Activated CD8-positive, alpha-beta T cell treated with anti-CD3 and anti-CD28 coated beads for 36 hours (primary cell): ENCODE measurements around the gene KIRREL3. TPM values are rescaled to one million over a fixed set of nuclear protein-coding genes. Genes with fewer than 3 reads are reported as not detected.
A peak's percentile ranks its signal among the peaks of the same experiment; 100 is the strongest.

Source experiments
- ATAC-seq: fragments of 200-7000 bp; cut with Tn5 transposase; one replicate; pipeline ENCODE4 v1.10.0; 2021; ENCODE audit warnings: mild to moderate bottlenecking, moderate library complexity
- CTCF ChIA-PET: fragments of 350-600 bp; sonication (Branson Sonifier 250); formaldehyde crosslinking; loops from one replicate; lab custom pipeline; 2021; ENCODE audit warnings: antibody characterized with exemption; lab: Charles Lee
- POLR2A ChIA-PET: fragments of 350-600 bp; sonication (Branson Sonifier 250); formaldehyde crosslinking; loops from one replicate; lab custom pipeline; 2021; ENCODE audit warnings: antibody characterized with exemption; lab: Charles Lee
- DNase-seq: peaks from one replicate; pipeline ENCODE4 v3.0.0-alpha.2; 2020
- H3K27ac Mint-ChIP-seq: one replicate; pipeline ENCODE4 v1.8.0; 2021; ENCODE audit warnings: mild to moderate bottlenecking, mixed read lengths
- H3K27me3 Mint-ChIP-seq: one replicate; pipeline ENCODE4 v1.8.0; 2021; ENCODE audit warnings: mixed read lengths
- H3K36me3 Mint-ChIP-seq: one replicate; pipeline ENCODE4 v1.8.0; 2021; ENCODE audit warnings: low read depth, mixed read lengths
- H3K4me1 Mint-ChIP-seq: one replicate; pipeline ENCODE4 v1.8.0; 2021; ENCODE audit warnings: low read depth, mixed read lengths
- H3K4me3 Mint-ChIP-seq: one replicate; pipeline ENCODE4 v1.8.0; 2021; ENCODE audit warnings: mild to moderate bottlenecking, moderate library complexity, mixed read lengths
- H3K9me3 Mint-ChIP-seq: one replicate; pipeline ENCODE4 v1.8.0; 2021; ENCODE audit warnings: mixed read lengths
- intact Hi-C: fragments of 100-400 bp; cut with micrococcal nuclease; formaldehyde crosslinking; loops from one replicate; pipeline ENCODE4 v1.10.0; 2022
- total RNA-seq, 2 experiments: library from RNA; stranded (reverse); gene quantifications; one replicate each; pipeline ENCODE4 v1.2.3, GENCODE V29; 2021
- TF ChIP-seq, protein P1 (sequence below): fragments of 200-600 bp; IDR thresholded peaks from one replicate; pipeline ENCODE4 v1.8.0; 2022; ENCODE audit warnings: antibody characterized with exemption, mild to moderate bottlenecking

Gene KIRREL3
- total RNA-seq, 2 experiments from 2014 or later, result not detected

DNA sequence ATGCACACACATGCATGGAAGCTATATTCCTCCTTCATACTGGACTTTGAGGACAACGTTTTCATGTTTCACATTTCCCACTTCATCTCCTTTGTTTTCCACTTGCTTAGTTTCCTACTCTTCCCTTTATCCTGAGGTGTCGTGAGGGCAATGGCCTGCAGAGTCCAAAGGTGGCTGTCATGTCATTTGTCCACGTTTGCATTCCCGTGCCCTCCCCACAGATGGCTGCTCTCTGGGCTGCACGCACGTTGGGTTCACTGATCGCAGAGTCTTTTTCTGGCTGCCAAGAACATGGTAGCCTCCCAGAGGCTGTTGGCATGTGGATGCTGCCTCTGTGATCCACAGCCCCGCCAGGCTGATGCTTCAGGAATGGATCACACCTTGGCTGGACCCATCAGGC lies 389.1 kb downstream of the KIRREL3 start:
- H3K27ac Mint-ChIP-seq, result no peak overlapping the region
- peaks cover 9% of the 10 kb centered on the region for H3K27me3 Mint-ChIP-seq

DNA sequence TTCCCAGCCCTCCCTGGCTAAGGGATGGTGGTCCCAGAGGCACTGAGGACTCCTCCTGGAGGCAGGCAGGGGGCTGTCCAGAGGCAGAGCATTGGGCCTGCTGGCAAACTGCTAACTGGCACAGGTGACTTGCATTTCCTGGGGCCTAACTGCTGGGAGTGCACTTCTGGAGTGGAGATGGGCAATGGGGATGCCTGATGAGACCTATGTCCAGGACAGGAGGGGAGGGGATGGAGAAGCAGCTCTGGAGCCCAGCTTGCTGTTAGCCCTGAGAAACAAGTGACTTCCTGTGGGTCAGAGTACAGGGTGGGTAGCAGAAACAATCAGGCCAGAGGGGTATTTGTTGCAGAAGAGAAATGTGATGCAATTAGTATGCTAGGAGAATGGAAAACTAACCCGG lies 391.9 kb downstream of the KIRREL3 start:
- DNase-seq (no peak), ATAC-seq (no peak)
- TF ChIP-seq, protein P1, sequence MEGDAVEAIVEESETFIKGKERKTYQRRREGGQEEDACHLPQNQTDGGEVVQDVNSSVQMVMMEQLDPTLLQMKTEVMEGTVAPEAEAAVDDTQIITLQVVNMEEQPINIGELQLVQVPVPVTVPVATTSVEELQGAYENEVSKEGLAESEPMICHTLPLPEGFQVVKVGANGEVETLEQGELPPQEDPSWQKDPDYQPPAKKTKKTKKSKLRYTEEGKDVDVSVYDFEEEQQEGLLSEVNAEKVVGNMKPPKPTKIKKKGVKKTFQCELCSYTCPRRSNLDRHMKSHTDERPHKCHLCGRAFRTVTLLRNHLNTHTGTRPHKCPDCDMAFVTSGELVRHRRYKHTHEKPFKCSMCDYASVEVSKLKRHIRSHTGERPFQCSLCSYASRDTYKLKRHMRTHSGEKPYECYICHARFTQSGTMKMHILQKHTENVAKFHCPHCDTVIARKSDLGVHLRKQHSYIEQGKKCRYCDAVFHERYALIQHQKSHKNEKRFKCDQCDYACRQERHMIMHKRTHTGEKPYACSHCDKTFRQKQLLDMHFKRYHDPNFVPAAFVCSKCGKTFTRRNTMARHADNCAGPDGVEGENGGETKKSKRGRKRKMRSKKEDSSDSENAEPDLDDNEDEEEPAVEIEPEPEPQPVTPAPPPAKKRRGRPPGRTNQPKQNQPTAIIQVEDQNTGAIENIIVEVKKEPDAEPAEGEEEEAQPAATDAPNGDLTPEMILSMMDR, result no peak
- peaks cover 6% of the 10 kb centered on the region for H3K27me3 Mint-ChIP-seq
- no peak overlapping the region for H3K4me3 Mint-ChIP-seq
- no peaks in the 10 kb centered on the region for H3K9me3 Mint-ChIP-seq
- H3K27ac Mint-ChIP-seq, result no peak overlapping the region
- POLR2A ChIA-PET, result no interaction called here
- no peaks in the 10 kb centered on the region for H3K4me1 Mint-ChIP-seq
- CTCF ChIA-PET, result no interaction called here
- intact Hi-C loops, result no loop called here
- H3K36me3 Mint-ChIP-seq, result no peaks in the 10 kb centered on the region

More for the DNA sequence above, 389.1 kb downstream of the KIRREL3 start:
- Mint-ChIP-seq H3K36me3 (no peaks in the 10 kb centered on the region), H3K4me3 (no peak overlapping the region), H3K4me1 (no peaks in the 10 kb centered on the region), H3K9me3 (no peaks in the 10 kb centered on the region)
- ATAC-seq (no peak), DNase-seq (no peak)
- ChIA-PET POLR2A (no interaction called here), CTCF (no interaction called here)
- intact Hi-C loops, result no loop called here
- TF ChIP-seq, protein P1, result no peak

- ATAC-seq (no peak), DNase-seq (no peak)
- Mint-ChIP-seq H3K9me3 (no peaks in the 10 kb centered on the region), H3K36me3 (no peaks in the 10 kb centered on the region), H3K27me3 (peaks cover 6% of the 10 kb centered on the region), H3K4me1 (no peaks in the 10 kb centered on the region), H3K27ac (no peak overlapping the region), H3K4me3 (no peak overlapping the region)
- TF ChIP-seq, protein P1, result no peak
- intact Hi-C loops, result no loop called here
- ChIA-PET POLR2A (no interaction called here), CTCF (interaction anchor here (1.1 to 1.5 kb wide), 4 partner anchors 16 to 382 kb away, joined by 3 to 4 read pairs (median 4); no protein-coding TSS in a partner anchor)
These were observed 392.6 kb downstream of the KIRREL3 start for GRCh38 chr11:126607776-126608541.

DNA sequence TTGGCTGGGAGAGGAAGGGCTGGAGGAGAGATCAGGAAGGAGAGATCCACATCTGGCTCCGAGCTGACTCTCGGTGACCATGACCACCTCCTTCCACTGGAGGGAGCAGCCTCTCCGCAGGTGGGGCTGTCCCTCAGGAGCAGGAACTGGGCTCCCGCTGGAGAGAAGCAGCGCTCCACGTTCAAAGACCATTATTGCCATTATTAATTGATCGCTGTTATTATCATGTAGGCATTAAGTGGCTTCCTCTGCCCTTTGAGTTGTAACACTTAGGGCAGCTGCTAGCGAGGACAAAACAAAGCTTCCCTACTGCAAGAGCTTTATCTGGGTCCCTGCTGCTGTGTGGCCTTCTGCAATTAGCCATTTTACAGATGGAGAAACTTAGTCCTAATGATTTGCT lies 393.2 kb downstream of the KIRREL3 start:
- H3K9me3 Mint-ChIP-seq, result no peaks in the 10 kb centered on the region
- DNase-seq, result peak; percentile 24
- ATAC-seq, result no peak
- intact Hi-C loops, result no loop called here
- H3K36me3 Mint-ChIP-seq, result no peaks in the 10 kb centered on the region
- ChIA-PET POLR2A (no interaction called here), CTCF (interaction anchor here (1.0 to 1.5 kb wide), 6 partner anchors 14 to 383 kb away, joined by 3 to 4 read pairs (median 4); no protein-coding TSS in a partner anchor)
- peaks cover 6% of the 10 kb centered on the region for H3K27me3 Mint-ChIP-seq
- H3K27ac Mint-ChIP-seq, result no peak overlapping the region
- no peaks in the 10 kb centered on the region for H3K4me1 Mint-ChIP-seq
- TF ChIP-seq, protein P1, result peak; percentile 41
- no peak overlapping the region for H3K4me3 Mint-ChIP-seq

GRCh38 chr11:126606484-126606883 lies 394.1 kb downstream of the KIRREL3 start:
- no peak overlapping the region for H3K27ac Mint-ChIP-seq
- no peak overlapping the region for H3K4me3 Mint-ChIP-seq
- peaks cover 10% of the 10 kb centered on the region for H3K27me3 Mint-ChIP-seq
- H3K36me3 Mint-ChIP-seq, result no peaks in the 10 kb centered on the region
- no peak for ATAC-seq
- TF ChIP-seq, protein P1, result no peak
- no peaks in the 10 kb centered on the region for H3K9me3 Mint-ChIP-seq
- CTCF ChIA-PET, result interaction anchor here (1.0 to 1.3 kb wide), 3 partner anchors 13 to 384 kb away, joined by 3 to 4 read pairs (median 4); no protein-coding TSS in a partner anchor
- no peaks in the 10 kb centered on the region for H3K4me1 Mint-ChIP-seq
- no peak for DNase-seq
- intact Hi-C loops, result no loop called here
- POLR2A ChIA-PET, result no interaction called here
